ENCODE results near the gene CR1L. TPM values are rescaled to one million over a fixed set of nuclear protein-coding genes. Genes with fewer than 3 reads are reported as not detected.

Gene CR1L
- total and polyA plus RNA-seq, 9 of the 15 experiments (the other 6 are each of a cell fraction or from before 2014, with no cell fraction given), result 10.1 to 74.8 (median 34.3) TPM

DNA sequence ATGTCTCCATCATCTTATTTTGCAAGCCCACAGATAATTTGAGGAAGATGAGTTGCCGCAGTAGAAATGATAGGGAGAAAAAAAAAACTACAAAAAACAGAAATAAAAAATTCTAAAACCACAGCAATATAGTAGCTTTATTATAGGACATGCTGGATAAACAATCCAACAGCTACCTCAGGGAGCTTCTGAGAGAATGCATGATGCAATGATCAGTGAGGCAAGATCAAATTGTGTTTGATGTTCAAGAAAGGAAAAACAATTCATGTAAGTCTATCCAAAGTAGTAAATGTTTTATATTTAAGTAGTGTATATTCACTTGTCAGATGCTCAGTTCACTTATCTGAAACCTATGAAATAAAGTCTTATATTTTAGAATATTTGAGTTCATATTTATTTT is 6.7 kb downstream of the CR1L start:
- H3K79me2 ChIP-seq (ENCODE audit: control insufficient read depth, insufficient read depth, low read length), result peaks cover 99% of the 10 kb centered on the region
- in situ Hi-C loops (cut with MboI) (no loop called here), intact Hi-C loops (cut with micrococcal nuclease) (loop anchor here (2.0 kb wide), 3 partner anchors 21 to 41 kb away; no protein-coding TSS in a partner anchor)
- no peaks in the 10 kb centered on the region; the same call in 1 of the 2 replicates for H3K9me3 ChIP-seq (replicated peaks; ENCODE audit: control insufficient read depth, insufficient read depth, low read depth, low read length)
- no peaks in the 10 kb centered on the region for H4K20me1 ChIP-seq (replicated peaks; ENCODE audit: control insufficient read depth, insufficient read depth, low read length)
- WGBS (ENCODE audit: insufficient coverage, low coverage, missing lambda C conversion rate), result 79% methylated on average over 1 of the region's 1 CpG
- H3K27ac ChIP-seq (ENCODE audit: extremely low read depth, low read depth, low read length), result peak overlapping the region; percentile 1; the same call in 1 of the 3 replicates
- peaks cover 21% of the 10 kb centered on the region; the same call in 2 of the 3 replicates for H3K36me3 ChIP-seq (ENCODE audit: control insufficient read depth, insufficient read depth, low read length)
- no peak overlapping the region for H3K4me3 ChIP-seq
- no peak overlapping the region for H3K4me2 ChIP-seq (ENCODE audit: insufficient read depth, low read length)
- H2AFZ ChIP-seq (ENCODE audit: low read depth, low read length), result no peak overlapping the region
- peak overlapping the region in 1 of 2 experiments; percentile 36; a peak in 1 of 4 replicates for H3K9ac ChIP-seq (ENCODE audit: insufficient read depth in 1 of 2, low read depth in 2 of 2, low read length in 2 of 2)
- TF ChIP-seq, protein P1, sequence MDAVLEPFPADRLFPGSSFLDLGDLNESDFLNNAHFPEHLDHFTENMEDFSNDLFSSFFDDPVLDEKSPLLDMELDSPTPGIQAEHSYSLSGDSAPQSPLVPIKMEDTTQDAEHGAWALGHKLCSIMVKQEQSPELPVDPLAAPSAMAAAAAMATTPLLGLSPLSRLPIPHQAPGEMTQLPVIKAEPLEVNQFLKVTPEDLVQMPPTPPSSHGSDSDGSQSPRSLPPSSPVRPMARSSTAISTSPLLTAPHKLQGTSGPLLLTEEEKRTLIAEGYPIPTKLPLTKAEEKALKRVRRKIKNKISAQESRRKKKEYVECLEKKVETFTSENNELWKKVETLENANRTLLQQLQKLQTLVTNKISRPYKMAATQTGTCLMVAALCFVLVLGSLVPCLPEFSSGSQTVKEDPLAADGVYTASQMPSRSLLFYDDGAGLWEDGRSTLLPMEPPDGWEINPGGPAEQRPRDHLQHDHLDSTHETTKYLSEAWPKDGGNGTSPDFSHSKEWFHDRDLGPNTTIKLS (IDR thresholded peaks at IDR 0.05; ENCODE audit: borderline replicate concordance, low read depth), result no peak
- TF ChIP-seq, protein P2, sequence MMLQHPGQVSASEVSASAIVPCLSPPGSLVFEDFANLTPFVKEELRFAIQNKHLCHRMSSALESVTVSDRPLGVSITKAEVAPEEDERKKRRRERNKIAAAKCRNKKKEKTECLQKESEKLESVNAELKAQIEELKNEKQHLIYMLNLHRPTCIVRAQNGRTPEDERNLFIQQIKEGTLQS (IDR thresholded peaks at IDR 0.05), result peak; percentile 89
- TF ChIP-seq, protein P2 (CRISPR knock-in tag; conservative IDR thresholded peaks at IDR 0.05), result no peak
- TF ChIP-seq CEBPG (CRISPR knock-in tag; IDR thresholded peaks at IDR 0.05) (peak; percentile 80), CEBPG (tag; conservative IDR thresholded peaks at IDR 0.05 in 1 of 2, IDR thresholded peaks at IDR 0.05 in 1 of 2) (peak; percentile 92 to 94), ZSCAN32 (CRISPR knock-in tag; IDR thresholded peaks at IDR 0.05) (0 out of 2 replicates have a peak, but pooled peaks have one; percentile 51), FIP1L1 (IDR thresholded peaks at IDR 0.05; ENCODE audit: low read depth, low read length, poor library complexity, severe bottlenecking) (no peak), EP400 (IDR thresholded peaks at IDR 0.05) (peak; percentile 25; the same call in 1 of the 2 replicates), CEBPB (tag; IDR thresholded peaks at IDR 0.05) (peak; percentile 64), ZNF175 (CRISPR knock-in tag; IDR thresholded peaks at IDR 0.05; ENCODE audit: low read depth) (no peak)
- TF ChIP-seq, protein P3, sequence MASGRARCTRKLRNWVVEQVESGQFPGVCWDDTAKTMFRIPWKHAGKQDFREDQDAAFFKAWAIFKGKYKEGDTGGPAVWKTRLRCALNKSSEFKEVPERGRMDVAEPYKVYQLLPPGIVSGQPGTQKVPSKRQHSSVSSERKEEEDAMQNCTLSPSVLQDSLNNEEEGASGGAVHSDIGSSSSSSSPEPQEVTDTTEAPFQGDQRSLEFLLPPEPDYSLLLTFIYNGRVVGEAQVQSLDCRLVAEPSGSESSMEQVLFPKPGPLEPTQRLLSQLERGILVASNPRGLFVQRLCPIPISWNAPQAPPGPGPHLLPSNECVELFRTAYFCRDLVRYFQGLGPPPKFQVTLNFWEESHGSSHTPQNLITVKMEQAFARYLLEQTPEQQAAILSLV (tag; IDR thresholded peaks at IDR 0.05), result 0 out of 2 replicates have a peak, but pooled peaks have one; percentile 61
- TF ChIP-seq, protein P4, sequence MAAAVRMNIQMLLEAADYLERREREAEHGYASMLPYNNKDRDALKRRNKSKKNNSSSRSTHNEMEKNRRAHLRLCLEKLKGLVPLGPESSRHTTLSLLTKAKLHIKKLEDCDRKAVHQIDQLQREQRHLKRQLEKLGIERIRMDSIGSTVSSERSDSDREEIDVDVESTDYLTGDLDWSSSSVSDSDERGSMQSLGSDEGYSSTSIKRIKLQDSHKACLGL (CRISPR knock-in tag; IDR thresholded peaks at IDR 0.05; ENCODE audit: borderline replicate concordance, poor library complexity, severe bottlenecking), result no peak
- TF ChIP-seq, protein P5, sequence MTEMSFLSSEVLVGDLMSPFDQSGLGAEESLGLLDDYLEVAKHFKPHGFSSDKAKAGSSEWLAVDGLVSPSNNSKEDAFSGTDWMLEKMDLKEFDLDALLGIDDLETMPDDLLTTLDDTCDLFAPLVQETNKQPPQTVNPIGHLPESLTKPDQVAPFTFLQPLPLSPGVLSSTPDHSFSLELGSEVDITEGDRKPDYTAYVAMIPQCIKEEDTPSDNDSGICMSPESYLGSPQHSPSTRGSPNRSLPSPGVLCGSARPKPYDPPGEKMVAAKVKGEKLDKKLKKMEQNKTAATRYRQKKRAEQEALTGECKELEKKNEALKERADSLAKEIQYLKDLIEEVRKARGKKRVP (CRISPR knock-in tag; IDR thresholded peaks at IDR 0.05), result peak; percentile 71; the same call in 1 of the 2 replicates
- no peaks in the 10 kb centered on the region for H3K9me1 ChIP-seq (ENCODE audit: control insufficient read depth, insufficient read depth, low read length)
- ChIA-PET CTCF (ENCODE audit: low intra/inter-chr PET ratio) (no interaction called here), POLR2A (interaction anchor here (1.0 to 1.2 kb wide), 3 partner anchors 10 to 132 kb away, joined by 3 to 4 read pairs (median 3); no protein-coding TSS in a partner anchor)
- DNase-seq (ENCODE audit: extremely low read depth in 1 of 4, low spot score in 3 of 4) (no peak), ATAC-seq (no peak), FAIRE-seq (no peak)
- H3K27me3 ChIP-seq (ENCODE audit: control insufficient read depth in 2 of 2, insufficient read depth in 2 of 2, low read length in 2 of 2), result no peaks in the 10 kb centered on the region
- BruUV-seq (replicated peaks), result no TSS peak
- peaks cover 18 to 39% of the 10 kb centered on the region in 2 experiments for H3K4me1 ChIP-seq (replicated peaks in 1 of 2; ENCODE audit: control insufficient read depth in 2 of 2, insufficient read depth in 2 of 2, low read length in 2 of 2)

Measured in K562 (cell line).